NCI-H187 (cell line): Measurements from ENCODE around the gene HGFAC.

Experiments
- DNase-seq, 2 experiments: peaks; one replicate each; lab custom pipeline; 2025; lab: John Stamatoyannopoulos, UW

The HGFAC gene

DNA sequence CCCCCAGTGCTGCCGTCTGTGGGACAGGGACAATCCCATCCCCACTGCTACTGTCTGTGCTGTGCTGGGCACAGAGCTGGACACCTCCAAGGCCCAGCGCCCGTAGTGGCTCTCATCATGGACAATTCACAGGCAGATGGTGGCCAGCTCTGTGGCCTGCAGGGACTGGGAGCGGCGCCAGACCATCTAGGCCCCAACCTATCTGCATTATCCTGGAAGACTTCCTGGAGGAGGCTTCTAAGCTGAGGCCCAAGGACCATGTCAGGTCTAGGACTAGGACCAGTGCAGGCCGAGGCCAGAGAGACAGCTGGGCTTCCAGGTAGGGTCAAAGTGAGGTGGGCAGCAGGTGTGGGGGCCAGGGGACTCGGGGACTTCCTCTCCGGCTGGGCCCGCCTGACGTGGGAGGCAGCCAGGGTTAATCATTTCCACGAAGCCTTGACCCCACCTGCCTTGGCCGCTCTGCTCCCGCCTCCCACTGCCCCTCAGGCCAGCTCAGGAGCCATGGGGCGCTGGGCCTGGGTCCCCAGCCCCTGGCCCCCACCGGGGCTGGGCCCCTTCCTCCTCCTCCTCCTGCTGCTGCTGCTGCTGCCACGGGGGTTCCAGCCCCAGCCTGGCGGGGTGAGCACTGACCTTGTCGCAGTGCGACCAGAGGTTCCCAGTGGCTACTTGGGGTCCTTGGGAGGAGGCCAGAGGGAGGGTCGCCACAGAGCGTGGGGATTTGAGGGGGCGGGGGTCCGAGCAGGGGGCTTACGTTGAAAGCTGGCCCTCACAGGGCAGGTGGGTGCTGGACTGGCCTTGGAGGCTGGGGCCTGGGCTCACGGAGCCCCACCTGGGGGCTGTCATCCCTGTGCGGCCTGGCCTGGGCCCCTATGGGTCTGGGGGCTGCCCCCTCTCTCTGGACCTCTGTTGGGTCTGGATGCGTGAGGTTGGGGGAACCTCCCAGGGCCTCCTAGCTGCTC lies at the start of gene HGFAC:
Gene HGFAC (plus strand): TSS at position 468 of the 959 bp plus-strand sequence. CDS start 34 bp downstream, at position 502.
- DNase-seq: no peak

DNA sequence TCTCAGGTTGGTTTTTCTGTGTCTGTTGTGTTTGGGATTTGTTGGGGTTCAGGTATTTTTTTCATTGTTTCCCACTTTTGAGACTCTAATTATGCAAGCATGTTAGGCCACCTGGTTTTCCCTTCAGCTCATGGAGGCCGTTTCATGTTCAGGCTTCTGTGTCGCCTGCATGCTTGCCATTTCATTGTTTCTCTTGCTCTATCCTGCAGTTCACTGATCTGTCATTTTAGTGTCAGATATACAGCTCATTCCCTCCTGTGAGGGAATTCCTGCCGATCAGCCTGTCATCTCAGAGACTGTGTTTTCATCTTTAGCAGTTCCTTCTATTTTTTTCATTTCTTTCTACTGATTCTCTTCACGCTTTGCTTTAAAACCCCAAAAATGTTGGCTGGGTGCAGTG lies 49.4 kb upstream of the HGFAC start:
- DNase-seq: no peak

DNA sequence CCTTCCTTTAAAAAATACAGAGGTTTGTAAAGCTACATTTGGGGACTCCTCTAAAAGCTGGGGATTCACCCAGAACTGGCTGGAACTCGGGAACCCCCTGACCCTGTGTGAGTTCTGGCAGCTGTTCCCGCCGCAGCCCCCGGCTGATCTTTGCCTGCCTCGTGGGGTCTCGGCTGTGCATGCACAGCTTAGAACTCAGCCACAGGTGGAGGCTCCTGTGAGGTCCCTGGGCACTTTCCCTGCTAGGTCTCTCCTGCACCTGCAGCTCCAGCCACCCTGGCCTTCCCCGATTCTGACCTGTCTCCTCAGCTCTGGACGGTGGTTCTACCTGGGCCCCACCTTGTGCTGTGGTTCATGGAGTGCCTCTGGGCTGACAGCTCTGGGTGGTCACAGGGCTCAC lies 48.6 kb upstream of the HGFAC start:
- DNase-seq: no peak

DNA sequence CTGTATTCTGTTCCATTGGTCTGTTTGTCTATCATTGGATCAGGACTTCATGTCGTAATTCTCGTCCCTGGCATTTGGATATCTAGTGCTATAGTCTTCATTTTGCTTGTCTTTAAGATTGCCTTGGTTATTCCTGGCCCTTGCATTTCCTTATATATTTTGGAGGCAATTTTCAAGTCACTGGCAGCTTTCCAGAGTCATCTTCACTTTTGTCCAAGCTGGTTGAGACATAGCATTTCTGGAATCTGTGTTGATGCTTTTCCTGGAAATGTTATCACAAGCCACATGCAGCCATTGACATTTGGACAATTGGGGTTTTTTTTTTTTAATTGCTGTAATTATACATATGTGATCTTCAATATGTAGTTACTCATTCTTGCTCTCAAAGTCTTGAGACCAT lies 45.2 kb upstream of the HGFAC start:
- no peak for DNase-seq

DNA sequence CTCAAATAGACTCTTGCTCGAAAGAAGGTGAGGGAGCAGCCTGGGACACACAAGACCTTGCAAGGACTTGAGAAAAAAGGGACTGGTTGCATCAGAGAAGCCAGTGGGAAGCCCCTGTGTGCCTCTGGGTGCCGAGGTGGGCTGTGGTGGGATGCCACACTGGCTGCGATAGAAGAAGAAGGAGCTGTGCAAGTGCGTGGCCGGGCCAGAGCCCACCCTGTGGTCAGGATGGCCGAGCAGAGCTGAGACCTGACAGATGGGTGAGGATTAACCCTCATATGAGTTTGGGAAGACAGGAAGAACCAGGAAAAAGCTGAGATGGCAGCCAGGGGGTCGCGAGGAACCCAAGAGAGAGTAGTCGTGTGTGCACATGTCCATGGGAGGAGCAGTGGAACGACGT lies 44.6 kb upstream of the HGFAC start:
- no peak for DNase-seq

DNA sequence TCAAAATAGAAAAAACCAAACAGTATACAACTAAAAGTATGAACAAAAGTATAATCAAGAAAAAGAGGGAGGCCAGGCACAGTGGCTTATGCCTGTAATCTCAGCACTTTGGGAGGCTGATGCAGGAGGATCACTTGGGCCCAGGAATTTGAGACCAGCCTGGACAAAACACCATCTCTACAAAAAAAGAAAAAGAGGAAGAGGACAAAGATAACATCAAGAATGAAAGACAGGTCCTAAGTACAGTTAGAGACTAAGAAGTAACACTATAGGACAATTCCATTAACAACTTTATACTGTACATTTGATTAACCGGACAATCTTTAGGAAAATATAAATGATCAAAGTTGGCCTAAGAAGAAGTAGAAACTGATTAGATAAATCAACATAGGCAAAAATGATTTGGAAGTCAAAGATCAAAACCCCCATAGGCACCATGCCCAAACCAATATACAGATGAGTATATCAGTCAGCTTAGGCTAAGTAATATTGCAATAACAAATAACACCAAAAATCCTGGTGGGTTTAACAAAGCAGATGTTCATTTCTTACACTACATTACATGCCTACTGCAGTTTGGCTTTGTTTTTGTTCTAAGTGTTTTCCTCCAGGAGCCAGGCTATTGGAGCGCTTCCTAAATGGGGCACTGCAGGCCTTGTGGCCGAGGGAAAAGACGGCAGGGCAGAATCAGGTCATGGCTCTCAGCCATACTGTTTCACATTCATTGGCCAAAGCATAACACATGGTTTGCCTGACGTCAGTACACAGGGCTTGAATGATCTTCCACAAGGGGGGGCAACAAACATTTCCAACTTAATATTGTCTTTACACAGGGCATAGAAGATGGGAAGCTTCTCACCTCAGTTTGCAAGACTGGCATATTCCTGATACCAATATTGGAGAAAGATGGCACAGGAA lies 42.2 kb upstream of the HGFAC start:
- DNase-seq: no peak

DNA sequence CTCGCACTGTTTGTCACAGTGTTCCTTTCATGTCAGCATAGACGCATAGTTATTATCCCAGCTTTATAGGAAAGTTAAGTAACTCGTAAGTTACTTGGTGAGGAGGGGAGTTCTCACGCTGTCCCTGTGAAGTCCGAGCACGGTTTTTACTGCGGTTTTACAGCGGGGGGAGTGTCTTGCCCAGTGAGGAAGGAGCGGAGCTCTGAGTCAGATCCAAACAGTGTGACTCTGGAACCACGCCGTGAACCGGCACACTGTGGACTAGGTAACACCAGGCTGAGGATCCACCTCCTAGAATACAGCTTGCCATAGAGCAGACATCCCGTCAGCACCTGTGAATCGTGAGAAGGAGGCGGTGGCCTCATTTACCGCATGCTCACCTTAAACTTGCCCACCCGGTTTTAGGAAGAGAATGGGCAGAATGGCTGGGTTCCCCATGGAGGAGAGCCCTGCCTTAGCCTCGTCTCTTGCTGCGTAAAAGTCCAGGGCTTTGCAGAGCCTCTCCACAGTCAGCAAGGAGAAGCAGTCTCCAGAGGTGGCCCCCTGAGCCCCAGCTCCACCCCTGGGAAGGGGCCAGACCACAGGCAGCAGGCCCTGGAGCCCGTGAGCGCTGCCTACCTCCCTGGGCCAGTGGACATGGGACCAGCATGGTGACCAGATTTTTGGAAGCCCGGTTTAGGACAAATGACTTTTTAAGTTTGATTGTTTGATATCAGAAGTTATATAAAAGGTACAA lies 40.2 kb upstream of the HGFAC start:
- DNase-seq: no peak

DNA sequence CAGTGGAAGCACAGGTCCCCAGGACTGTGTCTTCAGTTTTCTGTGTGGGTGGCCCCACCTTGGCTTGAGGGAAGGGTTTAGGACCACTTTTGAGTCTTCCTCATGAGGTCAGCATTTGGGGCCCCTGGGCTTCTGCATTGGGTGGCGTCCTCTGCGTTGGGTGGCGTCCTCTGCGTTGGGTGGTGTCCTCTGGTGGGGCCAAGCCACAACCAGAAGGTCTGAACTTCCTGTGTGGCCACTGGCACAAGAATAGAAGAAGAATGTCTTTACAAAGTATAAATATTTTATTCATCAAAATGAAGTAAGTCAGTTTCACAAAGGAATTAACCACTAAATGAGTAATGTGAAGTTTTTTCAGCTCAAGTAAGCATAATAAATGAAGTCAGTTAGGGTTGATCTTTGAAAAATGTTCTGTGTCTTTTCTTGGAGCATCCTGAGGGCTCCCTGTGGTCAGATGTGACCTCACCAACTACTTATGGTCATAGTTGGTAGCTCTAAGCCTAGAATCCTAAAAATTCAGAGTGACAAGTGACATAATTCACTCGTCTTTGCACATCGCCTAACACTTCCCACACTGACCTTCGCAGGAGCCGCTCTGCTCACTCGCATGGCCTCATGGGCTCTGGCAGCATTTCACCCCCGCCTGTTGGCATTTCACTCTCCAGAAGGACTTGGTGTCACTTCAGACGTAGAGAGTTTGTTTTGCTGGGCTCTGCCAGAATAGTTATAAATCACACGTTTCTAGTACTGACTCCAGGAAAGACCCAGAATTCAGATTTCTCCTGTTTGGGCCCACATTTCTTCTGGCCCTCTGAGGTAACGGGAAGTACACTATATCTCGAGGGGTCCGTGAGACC lies 39.0 kb upstream of the HGFAC start:
- no peak for DNase-seq

DNA sequence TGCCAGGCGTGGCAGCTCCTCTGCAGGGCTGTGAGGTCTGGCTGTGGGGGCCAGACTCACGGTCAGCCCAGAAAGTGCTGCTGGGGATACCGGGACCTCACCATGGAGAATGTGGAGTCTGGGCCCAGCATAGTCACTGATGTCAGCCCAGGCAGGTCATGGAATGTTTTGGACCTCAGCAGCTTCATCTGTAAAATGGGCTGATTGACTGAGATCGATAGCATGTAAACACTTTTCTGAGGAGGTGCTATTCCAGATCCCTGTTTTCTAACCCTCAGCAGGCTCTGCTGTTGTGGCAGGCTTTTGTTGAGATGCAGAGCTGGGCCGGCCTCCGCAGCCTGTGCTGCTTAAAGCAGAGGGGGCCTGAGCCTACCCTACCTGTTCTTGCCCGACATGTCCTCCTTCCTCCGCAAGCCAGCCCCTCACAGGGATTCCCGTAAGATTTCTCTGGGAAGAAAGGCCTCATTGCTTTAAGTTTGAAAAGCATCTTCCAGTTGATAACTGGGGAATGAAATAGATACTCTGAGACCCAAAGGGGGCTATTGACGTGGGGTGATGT lies 38.3 kb upstream of the HGFAC start:
- no peak for DNase-seq

DNA sequence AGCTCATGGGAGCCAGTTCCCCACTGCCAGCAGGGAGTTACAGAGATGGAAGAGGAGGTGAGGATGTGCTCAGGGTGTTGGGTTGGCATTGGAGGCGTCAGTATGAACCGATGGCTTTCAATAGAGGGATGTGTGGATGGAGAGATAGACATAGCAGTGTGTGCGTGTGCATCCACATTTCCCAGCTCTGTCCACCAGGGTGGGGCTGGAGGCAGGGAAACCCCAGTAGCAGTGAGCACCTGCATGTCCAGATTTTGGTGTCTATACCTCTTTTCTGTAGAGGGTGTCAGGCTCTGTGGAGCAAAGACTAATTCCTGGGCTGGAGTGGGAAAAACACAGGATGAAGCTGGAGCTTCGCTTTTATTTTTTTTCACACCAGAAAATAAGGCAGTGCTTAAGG lies 37.2 kb upstream of the HGFAC start:
- no peak for DNase-seq

DNA sequence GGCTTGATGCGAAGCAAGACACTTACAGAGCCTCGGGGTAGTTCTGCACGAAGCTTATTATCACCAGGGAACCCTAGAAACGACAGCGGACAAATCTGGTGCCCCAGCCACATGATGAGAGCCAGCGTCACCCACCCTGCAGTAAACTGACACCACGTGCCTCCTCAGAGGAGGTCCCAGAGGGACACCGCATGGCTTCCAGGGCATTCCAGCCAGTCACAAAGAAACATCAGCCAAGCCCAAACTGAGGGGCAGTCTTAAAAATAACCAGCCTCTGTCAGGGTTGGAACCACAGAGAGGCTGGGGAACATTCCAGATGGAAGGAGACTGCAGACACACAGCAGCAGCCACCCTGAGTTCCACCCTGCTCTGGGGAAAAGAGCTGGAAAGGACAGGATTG lies 36.6 kb upstream of the HGFAC start:
- no peak for DNase-seq

DNA sequence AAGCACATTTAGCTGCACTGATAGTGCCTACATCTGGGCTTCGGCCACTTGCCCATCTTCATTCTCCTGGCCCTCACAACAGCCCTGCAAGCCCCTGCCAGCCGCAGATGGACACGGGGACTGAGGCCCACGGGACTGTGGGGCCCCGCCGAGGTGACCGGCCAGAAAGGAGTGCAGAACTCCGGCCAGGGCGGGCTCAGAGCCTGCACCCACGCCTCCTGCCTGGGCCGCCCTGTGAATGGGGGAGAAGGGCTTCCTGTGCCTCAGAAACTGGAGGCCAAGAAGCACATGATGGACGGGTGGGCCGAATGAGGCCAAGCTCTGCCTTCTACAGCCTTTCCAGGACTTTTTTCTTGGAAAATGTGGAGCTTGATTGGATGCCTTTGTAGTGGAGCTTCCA lies 35.7 kb upstream of the HGFAC start:
- no peak for DNase-seq

DNA sequence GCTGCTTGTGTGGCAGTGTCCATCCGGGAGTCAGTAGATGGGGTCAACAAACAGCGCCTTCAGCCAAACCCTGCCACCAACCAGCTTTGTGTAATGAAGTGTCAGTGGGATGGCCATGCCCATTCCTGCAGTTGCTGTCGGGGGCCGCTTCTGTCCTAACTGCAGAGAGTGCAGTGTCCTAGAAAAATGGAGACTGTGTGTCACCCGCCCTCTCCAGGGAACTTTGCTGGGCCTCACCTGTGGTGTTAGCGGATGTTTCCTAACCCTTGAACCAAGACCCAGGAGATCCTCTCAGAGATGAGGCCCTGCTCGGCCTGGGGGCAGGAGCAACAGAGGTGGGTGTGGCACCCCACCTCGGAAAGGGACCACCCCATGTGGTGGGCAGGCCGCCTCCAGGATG lies 35.3 kb upstream of the HGFAC start:
- DNase-seq: no peak

DNA sequence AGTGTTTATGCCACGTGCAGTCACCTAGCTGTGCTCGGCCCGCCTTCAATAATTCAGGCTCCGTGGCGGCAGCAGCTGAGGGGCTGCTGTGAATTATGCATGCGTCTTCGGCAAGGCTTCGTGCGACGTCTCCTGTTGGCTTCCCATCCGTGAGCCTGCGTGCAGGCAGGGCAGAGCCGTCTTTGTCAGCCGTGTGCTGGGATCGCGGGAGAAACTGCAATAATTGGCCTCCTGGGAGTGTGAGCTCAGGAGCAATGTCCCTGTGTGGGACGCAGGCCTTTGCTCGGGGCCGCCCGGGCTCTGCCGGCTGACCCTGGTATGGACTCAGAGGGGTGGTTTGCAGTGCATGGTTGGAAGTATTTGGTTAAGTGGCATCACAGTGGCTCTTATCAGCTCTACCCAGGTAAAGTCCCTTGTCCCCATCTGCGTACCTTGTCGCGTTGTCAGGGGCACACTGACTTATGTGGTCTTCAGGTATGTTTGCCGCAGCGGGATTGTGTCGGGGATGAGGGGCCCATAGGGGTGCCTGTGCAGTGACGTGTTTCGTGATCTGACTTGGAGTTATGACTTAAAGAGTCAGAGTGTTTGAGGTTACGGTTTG lies 34.5 kb upstream of the HGFAC start:
- no peak for DNase-seq

DNA sequence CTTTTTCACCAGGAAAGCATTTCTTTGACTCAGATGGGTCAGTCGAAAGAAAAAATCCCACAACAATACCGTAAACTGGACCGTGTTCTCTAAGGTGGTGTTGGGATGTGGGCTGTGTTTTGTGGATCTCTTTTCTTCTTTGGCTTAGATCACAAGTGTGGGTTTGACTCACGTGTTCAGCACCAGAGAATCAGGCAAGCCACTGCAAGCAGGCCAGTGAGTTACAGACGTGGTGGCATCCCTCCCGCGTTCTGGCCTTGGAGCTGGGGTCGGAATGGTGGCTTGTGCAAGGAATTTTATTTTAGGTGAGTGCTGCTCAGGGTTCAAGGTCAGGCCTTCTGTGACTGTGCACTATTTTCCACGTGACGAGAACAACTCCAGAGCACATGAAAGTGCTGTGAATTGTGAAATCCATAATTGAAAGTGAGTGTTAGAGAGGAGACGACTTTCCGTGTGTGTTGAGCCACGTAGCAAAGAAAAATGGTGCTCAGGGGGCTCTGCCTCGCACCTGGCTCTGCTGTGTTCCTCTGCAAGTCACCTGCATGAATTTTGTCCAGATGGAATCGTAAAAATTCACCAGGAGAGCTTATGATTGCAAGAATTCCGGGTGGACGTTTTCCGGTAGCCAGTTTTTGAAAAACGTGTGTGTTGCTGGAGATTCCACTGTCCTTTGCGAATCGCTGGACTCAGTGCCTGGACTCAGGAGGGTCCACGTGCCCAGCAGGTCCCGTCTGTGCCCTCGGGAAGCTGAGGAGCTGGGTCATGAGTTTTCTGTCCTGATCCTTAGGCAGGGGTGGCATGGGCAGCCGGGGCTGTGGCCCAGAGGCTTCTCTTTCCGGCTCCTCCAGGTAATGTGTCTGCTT lies 33.6 kb upstream of the HGFAC start:
- no peak for DNase-seq

DNA sequence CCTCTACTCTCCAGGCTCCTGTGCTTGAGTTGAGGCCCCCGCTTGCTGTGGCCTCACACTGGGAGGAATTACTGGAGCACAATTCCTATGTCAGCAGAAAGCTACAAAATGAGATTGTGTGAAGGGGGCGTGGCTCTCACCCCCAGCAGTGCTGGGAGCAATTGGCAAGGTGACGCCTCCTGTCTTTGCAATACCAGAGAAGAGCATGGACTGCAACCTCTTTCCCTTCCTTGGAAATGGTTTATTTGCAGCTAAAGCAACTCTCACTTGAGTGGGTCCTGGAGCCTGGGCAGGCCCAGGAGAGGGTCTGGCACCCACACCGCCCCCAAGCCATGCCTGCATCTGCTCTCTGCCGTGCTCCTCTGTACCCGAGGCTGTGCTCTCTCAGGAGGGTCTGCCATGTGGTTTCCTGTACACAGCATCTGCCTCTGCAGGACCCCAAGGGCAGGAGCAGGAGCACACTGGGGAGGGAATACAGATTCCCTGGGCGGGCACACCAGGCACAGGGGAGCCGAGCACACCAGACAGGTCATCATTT lies 32.9 kb upstream of the HGFAC start:
- DNase-seq: no peak

DNA sequence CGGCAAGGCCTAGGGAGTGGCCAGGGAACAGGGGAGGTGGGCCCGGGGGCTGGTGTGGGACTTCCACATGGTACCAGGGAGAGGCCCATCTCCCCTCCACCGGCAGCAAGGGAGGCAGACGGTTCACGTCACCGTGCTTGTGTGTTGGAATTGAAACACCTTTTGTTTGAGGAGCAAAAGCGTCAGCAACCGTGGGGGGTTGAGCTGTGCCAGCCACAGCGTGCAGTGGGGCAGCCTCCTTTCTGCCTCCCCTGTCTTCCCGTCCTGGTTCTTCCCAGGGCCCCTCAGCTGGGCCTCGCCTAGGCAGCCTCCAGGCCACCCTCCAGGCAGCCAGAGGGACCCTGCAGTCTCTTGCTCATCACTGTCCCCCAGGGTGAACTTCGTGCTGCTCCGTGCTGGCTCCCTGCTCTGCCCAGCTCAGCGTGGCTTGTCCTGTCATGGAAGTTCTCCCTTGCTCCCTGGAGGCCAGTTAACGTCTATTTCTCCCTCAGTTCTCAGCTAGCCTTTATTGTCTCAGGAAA lies 32.1 kb upstream of the HGFAC start:
- DNase-seq: no peak

DNA sequence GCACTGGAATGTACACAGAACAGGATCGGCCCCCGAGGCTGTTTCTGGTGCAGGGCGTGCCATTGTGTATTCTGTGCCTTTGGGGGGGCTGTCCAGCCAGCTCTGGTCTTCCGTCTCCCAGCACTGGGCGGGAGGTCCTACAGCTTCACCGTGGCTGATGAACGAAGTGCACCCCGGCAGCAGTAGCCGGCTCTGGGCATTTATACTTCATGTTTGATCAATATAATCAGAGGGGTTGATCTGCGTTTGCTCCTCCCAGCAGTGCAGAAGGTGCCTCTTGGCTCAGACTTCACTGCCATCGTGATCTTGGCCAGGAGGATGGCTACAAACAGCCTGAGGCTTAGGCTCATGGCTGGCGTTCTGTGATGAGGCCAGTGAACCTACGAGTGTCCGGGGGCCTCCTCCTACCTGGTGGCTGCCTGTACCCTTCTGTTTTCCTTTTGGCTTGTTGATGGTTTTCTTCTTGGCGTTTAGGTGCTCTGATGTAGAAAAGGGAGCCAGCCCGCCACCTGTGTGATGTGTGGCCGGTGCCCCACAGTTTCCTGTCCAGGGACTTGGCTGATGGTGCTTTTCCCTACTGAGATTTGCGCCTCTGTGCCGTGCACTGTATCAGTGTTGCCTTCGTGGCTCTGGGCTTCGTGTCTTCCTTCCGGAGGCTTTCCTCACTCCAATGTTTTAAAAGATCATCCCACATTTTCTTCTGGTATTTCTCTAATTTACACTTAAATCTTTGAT lies 31.2 kb upstream of the HGFAC start:
- DNase-seq: no peak
